Measurements from ENCODE around the gene RNF224.

Gene RNF224

DNA sequence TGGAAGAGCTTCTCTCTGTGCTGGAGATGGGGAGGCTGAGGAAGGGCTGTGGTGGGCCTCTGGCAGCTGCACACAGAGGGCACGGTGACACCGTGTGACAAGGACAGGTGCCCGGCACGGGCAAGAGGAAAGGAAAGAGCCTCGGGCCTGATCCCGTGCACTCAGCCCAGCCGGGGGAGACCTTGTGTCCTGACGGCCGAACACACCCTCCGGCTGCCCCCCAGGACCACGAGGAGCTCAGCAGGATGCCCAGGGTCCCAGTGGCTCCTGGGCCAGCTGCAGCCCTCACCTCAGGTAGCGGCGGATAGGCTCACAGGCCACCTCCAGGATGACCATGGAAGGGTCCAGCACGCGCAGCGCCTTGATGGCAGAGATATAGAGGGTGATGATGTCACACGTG is 44.5 kb upstream of the RNF224 start:
- no peak for TF ChIP-seq ZFX (IDR thresholded peaks at IDR 0.05; ENCODE audit: borderline replicate concordance)
- TF ChIP-seq, protein P1, sequence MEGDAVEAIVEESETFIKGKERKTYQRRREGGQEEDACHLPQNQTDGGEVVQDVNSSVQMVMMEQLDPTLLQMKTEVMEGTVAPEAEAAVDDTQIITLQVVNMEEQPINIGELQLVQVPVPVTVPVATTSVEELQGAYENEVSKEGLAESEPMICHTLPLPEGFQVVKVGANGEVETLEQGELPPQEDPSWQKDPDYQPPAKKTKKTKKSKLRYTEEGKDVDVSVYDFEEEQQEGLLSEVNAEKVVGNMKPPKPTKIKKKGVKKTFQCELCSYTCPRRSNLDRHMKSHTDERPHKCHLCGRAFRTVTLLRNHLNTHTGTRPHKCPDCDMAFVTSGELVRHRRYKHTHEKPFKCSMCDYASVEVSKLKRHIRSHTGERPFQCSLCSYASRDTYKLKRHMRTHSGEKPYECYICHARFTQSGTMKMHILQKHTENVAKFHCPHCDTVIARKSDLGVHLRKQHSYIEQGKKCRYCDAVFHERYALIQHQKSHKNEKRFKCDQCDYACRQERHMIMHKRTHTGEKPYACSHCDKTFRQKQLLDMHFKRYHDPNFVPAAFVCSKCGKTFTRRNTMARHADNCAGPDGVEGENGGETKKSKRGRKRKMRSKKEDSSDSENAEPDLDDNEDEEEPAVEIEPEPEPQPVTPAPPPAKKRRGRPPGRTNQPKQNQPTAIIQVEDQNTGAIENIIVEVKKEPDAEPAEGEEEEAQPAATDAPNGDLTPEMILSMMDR (IDR thresholded peaks at IDR 0.05): no peak
- no peak overlapping the region for H3K27ac ChIP-seq

DNA sequence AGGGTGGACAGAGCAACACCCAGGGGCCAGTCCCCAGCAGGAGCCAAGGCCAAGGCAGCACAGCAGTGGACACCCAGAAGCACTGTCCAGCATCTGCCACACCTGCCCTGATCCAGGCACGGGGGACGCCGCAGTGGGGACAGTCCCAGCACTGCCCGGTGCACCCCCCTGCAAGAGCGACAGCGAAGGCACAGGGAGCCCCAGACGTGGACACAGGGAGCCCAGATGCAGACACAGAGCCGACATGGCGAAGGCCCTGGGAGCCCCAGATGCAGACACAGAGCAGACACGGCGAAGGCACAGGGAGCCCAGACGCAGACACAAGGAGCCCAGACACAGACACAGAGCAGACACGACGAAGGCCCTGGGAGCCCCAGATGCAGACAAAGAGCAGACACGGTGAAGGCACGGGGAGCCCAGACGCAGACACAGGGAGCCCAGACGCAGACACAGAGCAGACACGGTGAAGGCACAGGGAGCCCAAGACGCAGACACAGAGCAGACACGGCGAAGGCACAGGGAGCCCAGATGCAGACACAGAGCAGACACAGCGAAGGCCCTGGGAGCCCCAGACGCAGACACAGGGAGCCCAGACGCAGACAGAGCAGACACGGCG is 43.2 kb upstream of the RNF224 start:
- H3K27ac ChIP-seq: no peak overlapping the region

DNA sequence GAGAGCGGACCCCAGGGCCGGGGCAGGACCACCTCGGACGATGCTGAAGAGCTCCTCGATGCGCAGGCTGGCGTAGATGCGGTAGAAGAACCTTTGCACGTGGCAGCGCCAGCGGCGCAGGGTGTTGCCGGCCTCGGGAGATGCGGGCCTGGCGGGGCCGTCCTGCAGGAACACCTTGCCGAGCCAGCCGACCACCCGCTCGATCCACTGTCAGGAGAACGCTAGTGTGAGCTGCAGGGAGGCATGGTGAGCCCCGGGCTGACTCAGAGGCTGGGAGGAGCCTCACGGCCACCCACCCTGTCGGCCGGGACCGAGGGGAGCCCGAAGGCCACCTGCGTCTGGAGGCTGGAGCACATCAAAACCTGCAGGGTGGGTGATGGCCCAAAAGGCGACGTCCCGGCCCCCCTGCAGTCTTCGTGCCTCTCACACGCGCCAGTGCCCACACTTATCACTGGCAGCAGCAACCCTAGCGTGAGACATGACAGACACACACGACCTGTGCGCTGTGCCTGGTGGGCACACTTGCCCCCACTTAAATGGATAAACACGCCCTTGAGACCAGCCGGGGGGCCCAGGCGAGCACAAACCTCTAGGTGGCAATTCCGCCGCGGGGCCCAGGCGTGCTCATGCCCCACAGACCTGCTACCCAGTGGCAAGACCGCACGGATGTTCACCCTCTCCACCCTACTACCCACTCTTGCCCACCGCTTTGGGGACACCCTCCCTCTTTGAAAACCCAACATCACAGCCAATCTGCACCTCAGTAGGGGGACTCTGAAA is 42.2 kb upstream of the RNF224 start:
- no peak overlapping the region for H3K27ac ChIP-seq
- TF ChIP-seq, protein P1 (IDR thresholded peaks at IDR 0.05): no peak
- no peak for TF ChIP-seq ZFX (IDR thresholded peaks at IDR 0.05; ENCODE audit: borderline replicate concordance)

More for the DNA sequence above, 43.2 kb upstream of the RNF224 start:
- TF ChIP-seq, protein P1 (IDR thresholded peaks at IDR 0.05): no peak
- no peak for TF ChIP-seq ZFX (IDR thresholded peaks at IDR 0.05; ENCODE audit: borderline replicate concordance)

DNA sequence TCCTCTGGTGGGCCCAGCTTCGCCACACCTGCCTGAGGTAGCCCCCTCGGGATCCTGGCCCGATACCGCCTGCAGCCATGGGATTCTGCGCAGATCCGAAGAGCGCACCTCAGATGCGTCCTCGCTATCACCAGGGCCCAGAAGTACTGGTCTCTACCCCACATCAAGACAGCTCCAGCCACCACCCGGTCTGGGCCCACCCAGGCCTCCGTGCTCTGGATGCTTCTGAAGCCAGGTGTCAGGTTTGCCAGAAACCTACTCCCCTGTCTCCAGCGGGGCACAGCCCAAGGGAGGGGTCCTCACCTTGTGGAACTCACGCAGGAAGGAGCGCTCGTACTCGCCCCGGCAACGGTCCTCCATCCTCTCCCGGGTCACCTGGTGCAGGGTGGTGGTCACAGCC is 41.4 kb upstream of the RNF224 start:
- H3K27ac ChIP-seq: no peak overlapping the region
- no peak for TF ChIP-seq ZFX (IDR thresholded peaks at IDR 0.05; ENCODE audit: borderline replicate concordance)
- TF ChIP-seq, protein P1 (IDR thresholded peaks at IDR 0.05): no peak

DNA sequence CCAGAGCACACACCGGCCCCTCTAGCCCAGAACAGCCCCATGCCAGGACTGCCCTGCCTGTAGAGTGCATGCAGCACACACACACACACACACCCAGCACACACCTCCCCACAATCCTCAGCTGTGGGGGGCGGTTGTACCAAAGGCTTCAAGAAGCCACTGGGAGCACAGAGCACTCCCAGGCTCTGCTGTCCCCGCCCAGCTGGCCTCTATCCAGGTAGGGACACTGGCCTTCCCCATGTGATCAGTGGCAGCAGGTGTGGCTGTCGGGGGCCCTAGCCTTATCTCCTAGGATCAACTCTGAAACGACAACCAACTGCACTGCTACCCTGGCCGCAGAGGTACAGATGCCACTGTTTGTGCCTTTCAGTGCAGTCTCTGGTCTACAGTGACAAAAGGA is 40.9 kb upstream of the RNF224 start:
- H3K27ac ChIP-seq: no peak overlapping the region
- TF ChIP-seq, protein P1 (IDR thresholded peaks at IDR 0.05): no peak
- no peak for TF ChIP-seq ZFX (IDR thresholded peaks at IDR 0.05; ENCODE audit: borderline replicate concordance)

DNA sequence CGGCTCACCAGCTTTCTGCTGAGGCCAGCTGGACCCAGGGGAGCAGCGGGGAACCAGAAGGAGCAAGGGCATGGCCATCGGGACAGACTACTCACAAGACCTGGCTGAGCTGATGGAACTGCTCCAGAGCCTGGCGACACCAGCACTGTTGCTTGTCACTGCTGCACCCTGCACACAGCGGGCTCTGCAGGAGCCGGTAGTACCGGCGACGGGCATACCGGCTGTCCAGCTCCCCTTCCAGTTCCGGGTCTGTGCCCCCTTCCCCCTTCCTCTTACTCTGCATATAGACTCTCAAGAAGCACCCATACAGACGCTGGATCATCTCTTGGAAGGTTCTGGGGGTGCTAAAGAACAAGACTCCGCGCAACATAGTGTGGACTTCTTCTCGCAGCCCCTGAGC is 39.9 kb upstream of the RNF224 start:
- TF ChIP-seq, protein P1 (IDR thresholded peaks at IDR 0.05): no peak
- no peak for TF ChIP-seq ZFX (IDR thresholded peaks at IDR 0.05; ENCODE audit: borderline replicate concordance)
- H3K27ac ChIP-seq: no peak overlapping the region

DNA sequence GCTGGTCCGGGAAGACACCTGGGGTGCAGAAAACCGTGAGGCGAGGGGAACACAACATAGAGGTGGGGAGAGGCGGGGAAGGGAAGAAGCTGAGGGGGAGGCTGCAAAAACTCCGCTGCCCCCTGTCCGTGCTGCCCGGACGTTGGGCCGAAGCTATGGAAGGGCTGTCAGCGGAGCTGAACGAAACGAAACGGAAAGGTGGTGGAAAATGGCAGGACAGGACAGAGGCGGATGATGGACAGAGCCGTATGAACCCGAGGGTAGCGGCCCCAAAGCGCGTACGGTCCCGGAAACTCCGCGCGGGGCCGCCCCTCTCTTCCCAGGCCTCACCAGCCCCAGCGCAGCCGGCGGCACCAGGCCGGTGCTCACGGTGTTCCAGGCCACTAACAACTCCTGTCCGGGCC is 39.2 kb upstream of the RNF224 start:
- H3K27ac ChIP-seq: peak overlapping the region; percentile 99
- TF ChIP-seq, protein P1 (IDR thresholded peaks at IDR 0.05): no peak
- no peak for TF ChIP-seq ZFX (IDR thresholded peaks at IDR 0.05; ENCODE audit: borderline replicate concordance)

Data from 22Rv1 (cell line).